ENCODE data around the gene DNM2.
"Not testable (repeated sequence)": the region's sequence is repeated elsewhere in the genome, so short reads cannot be mapped to it uniquely, and the experiment has no call there.

DNM2 gene

GRCh38 chr19:10858204-10858828 lies 140.4 kb downstream of the DNM2 start:
- DNase-seq (ENCODE audit: low read depth in 2 of 2, low spot score in 1 of 2): no peak

DNA sequence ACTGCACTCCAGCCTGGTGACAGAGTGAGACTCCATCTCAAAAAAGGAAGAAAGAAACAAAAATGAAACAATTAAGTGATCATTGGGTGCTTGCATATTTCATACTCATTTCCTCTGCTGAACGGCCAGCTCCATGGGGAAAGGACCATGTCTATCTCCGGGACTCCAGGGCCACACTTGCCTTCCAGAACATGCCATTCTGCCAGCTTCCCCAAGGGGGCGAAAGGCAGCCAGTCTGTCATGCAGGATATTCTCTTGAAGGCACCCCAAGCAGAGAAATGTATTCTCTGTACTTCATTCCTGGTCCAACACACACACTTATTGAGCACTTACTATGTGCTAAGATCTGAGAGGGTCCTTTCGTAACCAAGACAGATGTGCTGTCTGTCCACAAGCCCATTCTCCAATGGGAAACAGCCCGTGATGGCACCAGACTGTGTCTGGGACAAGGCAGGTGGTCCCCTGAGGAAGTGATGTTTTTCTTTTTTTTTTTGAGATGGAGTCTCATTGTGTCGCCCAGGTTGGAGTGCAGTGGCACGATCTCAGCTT lies 143.3 kb downstream of the DNM2 start:
- DNase-seq (ENCODE audit: low read depth in 2 of 2, low spot score in 1 of 2): no peak

DNA sequence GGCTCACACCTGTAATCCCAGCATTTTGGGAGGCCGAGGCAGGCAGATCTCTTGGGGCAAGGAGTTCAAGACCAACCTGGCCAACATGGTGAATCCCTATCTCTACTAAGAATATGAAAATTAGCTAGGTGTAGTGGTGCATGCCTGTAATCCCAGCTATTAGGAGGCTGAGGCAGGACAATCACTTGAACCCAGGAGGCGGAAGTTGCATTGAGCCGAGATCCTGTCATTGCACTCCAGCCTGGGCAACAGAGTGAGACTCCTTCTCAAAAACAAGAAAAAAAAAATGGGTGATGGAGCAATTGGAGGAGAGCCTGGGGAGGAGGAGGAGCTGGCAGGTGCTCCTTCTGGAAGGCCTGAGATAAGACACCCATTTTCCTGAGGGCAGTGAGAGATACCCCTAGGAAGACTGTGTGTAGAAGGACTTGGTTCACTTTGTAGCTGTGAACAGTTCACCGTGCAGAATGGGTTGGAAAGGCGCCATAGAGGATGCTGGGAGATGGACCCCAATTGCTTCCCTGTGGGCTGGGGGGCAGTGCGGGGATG lies 144.8 kb downstream of the DNM2 start:
- DNase-seq (ENCODE audit: low read depth in 2 of 2, low spot score in 1 of 2): no peak

DNA sequence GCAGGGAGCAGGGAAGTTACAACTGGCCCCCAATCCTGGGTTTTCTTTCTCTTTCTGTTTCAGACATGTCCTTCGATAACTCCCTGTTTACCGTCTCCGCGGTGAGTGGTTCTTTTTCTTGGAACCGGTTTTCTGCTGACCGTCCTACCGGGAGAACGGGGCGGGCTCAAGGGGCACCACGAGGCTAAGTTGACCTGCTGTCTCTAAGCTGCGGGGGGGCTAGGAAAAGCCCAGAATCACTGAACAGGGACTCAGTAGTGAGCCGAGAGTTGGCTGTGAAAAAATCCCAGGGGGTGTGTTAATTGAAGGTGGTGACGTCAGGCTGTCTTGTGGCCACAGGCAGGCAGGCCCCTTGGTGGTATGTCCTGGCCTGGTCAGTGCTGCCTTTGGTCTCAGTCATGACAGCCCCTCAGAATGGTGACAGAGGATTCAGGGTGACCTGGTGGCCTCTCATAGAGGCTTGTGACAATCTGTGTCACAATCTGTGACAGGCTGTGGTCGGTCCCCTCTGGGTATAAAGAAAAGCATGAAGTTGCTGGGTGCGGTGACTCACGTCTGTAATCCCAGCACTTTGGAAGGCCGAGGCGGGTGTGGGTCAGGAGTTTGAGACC lies 145.3 kb downstream of the DNM2 start:
- DNase-seq (ENCODE audit: low read depth in 2 of 2, low spot score in 1 of 2): no peak

DNA sequence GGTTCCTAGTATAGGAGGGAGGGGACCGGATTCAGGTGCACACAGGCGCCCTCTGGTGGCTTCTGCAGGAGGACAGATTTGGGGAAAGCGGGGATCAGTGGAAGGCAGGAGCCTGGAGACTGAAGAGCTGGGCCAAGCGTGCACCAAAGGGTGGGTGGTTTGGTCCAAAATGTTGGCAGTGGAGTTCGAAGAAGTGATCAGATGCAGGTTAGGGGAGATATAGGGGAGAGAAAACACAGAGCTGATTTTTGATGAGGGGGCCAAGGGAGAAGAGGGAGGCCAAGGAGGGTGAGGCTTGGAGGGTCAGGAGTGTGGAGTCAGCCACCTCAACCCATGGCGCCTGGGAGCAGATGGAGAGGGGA lies 146.6 kb downstream of the DNM2 start:
- DNase-seq (ENCODE audit: low read depth in 2 of 2, low spot score in 1 of 2): peak; percentile 42 to 61

DNA sequence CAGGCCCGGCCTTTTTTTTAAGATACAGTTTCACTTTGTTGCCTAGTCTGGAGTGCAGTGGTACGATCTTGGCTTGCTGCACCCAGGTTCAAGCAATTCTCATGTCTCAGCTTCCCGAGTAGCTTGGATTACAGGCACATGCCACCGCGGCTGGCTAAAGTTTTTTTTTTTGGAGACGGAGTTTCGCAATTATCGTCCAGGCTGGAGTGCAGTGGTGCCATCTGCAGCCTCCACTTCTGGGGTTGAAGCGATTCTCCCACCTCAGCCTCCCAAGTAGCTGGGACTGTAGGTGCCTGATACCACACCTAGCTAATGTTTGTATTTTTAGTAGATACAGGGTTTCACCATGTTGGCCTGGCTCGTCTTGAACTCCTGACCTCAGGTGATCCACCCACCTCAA lies 148.6 kb downstream of the DNM2 start:
- DNase-seq (ENCODE audit: low read depth in 2 of 2, low spot score in 1 of 2): no peak

DNA sequence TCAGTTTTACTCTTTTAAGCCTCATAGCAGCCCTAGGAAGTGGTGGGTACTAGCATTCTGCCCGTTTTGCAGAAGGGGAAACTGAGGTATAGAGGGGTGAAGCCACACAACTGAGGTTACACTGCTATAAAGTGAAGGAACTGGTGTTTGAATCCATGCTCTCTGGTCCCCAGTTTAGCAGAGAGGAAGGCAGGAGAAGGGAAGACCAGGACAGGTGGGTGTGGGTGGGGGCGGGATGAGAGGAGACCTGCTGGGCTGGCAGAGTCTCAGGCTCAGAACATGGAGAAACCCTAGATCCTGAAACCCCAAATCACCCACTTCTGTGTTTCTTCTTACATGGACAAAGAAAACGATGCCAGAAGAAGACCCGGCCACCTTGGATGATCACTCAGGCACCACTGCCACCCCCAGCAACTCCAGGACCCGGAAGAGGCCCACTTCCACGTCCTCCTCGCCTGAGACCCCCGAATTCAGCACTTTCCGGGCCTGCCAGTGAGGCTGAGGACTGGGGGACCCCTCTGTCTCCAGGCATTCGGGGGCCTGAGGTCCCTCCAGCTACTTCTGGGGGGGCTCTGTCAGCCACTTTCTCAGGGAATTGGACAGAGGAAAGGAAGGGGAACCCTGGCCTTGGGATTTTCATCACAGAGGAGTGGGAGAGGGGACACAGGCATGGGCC lies 151.1 kb downstream of the DNM2 start:
- DNase-seq (ENCODE audit: low read depth in 2 of 2, low spot score in 1 of 2): no peak

DNA sequence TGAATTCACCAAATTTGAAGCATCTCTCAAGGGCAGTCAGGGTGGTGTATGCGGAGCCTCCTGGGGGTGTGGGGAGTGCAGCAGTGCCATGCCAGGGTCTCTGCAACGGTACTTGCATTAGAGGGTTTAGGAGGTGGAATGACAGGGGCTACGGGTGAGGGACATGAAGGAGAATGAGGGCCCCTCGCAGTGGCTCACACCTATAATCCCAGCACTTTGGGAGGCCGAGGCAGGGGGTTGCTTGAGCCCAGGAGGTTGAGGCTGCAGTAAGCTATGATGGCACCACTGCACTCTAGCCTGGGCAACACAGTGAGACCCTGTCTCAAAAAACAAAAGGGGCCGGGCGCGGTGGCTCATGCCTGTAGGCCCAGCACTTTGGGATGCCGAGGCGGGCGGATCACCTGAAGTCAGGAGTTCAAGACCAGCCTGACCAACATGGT lies 152.0 kb downstream of the DNM2 start:
- not testable (repeated sequence) for DNase-seq (ENCODE audit: low read depth in 2 of 2, low spot score in 1 of 2)

- no peak for DNase-seq (ENCODE audit: low read depth in 2 of 2, low spot score in 1 of 2)
Measured at GRCh38 chr19:10870501-10870954, 152.6 kb downstream of the DNM2 start.

GRCh38 chr19:10870955-10871603 lies 153.2 kb downstream of the DNM2 start, which contains the start of gene CARM1:
TSS of gene CARM1 (plus strand) at chr19:10871553. CDS start at chr19:10871703, 150 bp downstream.
- peak; percentile 96 to 98 for DNase-seq (ENCODE audit: low read depth in 2 of 2, low spot score in 1 of 2)

DNA sequence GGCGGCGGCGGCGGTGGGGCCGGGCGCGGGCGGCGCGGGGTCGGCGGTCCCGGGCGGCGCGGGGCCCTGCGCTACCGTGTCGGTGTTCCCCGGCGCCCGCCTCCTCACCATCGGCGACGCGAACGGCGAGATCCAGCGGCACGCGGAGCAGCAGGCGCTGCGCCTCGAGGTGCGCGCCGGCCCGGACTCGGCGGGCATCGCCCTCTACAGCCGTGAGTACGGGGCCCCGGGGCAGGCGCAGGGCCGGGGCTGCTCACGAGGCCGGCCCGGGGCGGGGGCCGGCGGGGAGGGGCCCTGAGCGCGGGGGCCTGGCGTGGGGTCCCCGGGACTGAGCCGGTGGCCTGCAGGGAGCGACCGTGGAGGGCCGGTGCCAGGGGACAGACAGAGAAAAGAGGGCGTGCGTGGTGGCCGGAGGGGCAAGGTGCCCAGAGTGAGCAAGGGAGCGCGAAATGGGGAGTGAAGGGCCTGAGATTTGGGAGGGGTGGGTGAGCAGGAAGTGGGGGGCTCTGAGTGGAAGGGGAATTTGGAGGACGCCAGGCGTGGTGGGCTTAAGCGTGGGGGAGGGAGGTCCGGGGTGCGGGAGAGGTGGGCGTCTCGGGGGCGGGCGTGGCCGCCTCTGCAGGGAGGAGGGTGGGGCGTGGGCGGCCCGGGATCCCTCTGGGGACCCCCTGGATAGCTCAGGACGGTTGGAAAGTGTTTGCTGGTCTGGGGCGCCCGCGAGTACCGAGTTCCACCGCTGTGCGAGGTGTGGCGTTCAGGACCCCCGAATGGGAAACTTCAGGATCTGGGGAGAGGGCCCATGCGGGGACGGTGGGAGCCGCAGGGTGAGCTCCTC lies 154.0 kb downstream of the DNM2 start:
- no peak for DNase-seq (ENCODE audit: low read depth in 2 of 2, low spot score in 1 of 2)

- no peak for DNase-seq (ENCODE audit: low read depth in 2 of 2, low spot score in 1 of 2)
Measured at GRCh38 chr19:10872546-10873107, 154.7 kb downstream of the DNM2 start.

GRCh38 chr19:10874024-10874423 lies 156.1 kb downstream of the DNM2 start:
- DNase-seq (ENCODE audit: low read depth in 2 of 2, low spot score in 1 of 2): no peak

- DNase-seq (ENCODE audit: low read depth in 2 of 2, low spot score in 1 of 2): no peak
Measured at GRCh38 chr19:10876459-10877240, 158.8 kb downstream of the DNM2 start.

DNA sequence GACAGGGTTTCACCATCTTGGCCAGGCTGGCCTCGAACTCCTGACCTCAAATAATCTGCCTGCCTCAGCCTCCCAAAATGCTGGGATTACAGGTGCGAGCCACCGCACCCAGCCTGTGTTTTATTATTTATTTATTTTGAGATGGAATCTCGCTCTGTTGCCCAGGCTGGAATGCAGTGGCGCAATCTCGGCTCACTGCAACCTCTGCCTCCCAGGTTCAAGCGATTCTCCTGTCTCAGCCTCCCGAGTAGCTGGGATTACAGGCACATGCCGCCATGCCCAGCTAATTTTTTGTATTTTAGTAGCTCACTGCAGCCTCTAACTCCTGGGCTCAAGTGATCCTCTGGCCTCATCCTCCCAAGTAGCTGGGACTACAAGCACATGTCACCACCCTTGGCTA lies 159.7 kb downstream of the DNM2 start:
- DNase-seq (ENCODE audit: low read depth in 2 of 2, low spot score in 1 of 2): not testable (repeated sequence)

GRCh38 chr19:10878253-10878652 lies 160.4 kb downstream of the DNM2 start:
- no peak for DNase-seq (ENCODE audit: low read depth in 2 of 2, low spot score in 1 of 2)
